Activated naive CD8-positive, alpha-beta T cell treated with anti-CD3 and anti-CD28 coated beads, Interleukin-2, amount 50 U/mL, for 24 hours (primary cell): ENCODE measurements around the gene C8G.

Source experiments
- ATAC-seq: fragments of 150-1000 bp; cut with Tn5 transposase; one replicate; pipeline ENCODE4 v1.10.0; 2021
- DNase-seq: peaks from one replicate; pipeline ENCODE4 v3.0.0; 2021
- H3K27ac Mint-ChIP-seq: one replicate; pipeline ENCODE4 v1.8.0; 2021; ENCODE audit warnings: mild to moderate bottlenecking, mixed read lengths
- H3K27me3 Mint-ChIP-seq: one replicate; pipeline ENCODE4 v1.8.0; 2021; ENCODE audit warnings: mixed read lengths
- H3K36me3 Mint-ChIP-seq: one replicate; pipeline ENCODE4 v1.8.0; 2021; ENCODE audit warnings: low read depth, mixed read lengths
- H3K4me1 Mint-ChIP-seq: one replicate; pipeline ENCODE4 v1.8.0; 2021; ENCODE audit warnings: mixed read lengths
- H3K4me3 Mint-ChIP-seq: one replicate; pipeline ENCODE4 v1.8.0; 2021; ENCODE audit warnings: mild to moderate bottlenecking, moderate library complexity, mixed read lengths
- H3K9me3 Mint-ChIP-seq: one replicate; pipeline ENCODE4 v1.8.0; 2021; ENCODE audit warnings: mixed read lengths

The C8G gene

GRCh38 chr9:136942112-136942880 lies 2.7 kb upstream of the C8G start:
- Mint-ChIP-seq H3K4me3 (peak overlapping the region; percentile 46), H3K4me1 (peaks cover 7% of the 10 kb centered on the region), H3K9me3 (no peaks in the 10 kb centered on the region), H3K36me3 (peaks cover 9% of the 10 kb centered on the region), H3K27ac (no peak overlapping the region), H3K27me3 (no peaks in the 10 kb centered on the region)
- no peak for DNase-seq
- ATAC-seq = no peak

DNA sequence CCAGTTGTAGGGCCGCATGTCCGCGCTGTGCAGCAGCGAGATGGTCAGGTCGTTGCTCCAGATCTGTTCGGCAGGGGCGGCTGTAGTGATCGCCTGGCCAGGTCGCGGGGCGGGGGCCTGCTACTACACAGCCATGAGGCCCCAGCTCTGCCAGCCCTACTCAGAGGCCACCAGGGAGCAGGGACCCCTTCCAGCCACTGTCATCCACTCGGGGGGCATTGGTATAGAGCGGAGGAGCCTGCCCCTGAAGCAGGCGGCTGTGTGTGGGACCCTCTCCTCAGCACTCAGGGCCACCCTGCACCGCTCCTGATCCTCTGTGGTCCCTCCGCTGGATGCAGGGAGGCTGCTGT lies 2.2 kb upstream of the C8G start:
- peak overlapping the region; percentile 46 for H3K4me3 Mint-ChIP-seq
- peaks cover 7% of the 10 kb centered on the region for H3K4me1 Mint-ChIP-seq
- no peaks in the 10 kb centered on the region for H3K27me3 Mint-ChIP-seq
- no peak overlapping the region for H3K27ac Mint-ChIP-seq
- H3K36me3 Mint-ChIP-seq = peaks cover 9% of the 10 kb centered on the region
- DNase-seq (no peak), ATAC-seq (no peak)
- H3K9me3 Mint-ChIP-seq = no peaks in the 10 kb centered on the region

- H3K36me3 Mint-ChIP-seq = peaks cover 7% of the 10 kb centered on the region
- ATAC-seq = peak; percentile 4
- H3K4me1 Mint-ChIP-seq = peaks cover 11% of the 10 kb centered on the region
- no peaks in the 10 kb centered on the region for H3K9me3 Mint-ChIP-seq
- no peaks in the 10 kb centered on the region for H3K27me3 Mint-ChIP-seq
- peak overlapping the region; percentile 71 for H3K27ac Mint-ChIP-seq
- DNase-seq = peak; percentile 56
- H3K4me3 Mint-ChIP-seq = peak overlapping the region; percentile 80
Measured at GRCh38 chr9:136943291-136944211, 1.5 kb upstream of the C8G start.

- peak overlapping the region; percentile 80 for H3K4me3 Mint-ChIP-seq
- no peak overlapping the region for H3K27ac Mint-ChIP-seq
- H3K27me3 Mint-ChIP-seq = no peaks in the 10 kb centered on the region
- H3K9me3 Mint-ChIP-seq = no peaks in the 10 kb centered on the region
- DNase-seq = no peak
- H3K4me1 Mint-ChIP-seq = peaks cover 12% of the 10 kb centered on the region
- H3K36me3 Mint-ChIP-seq = peaks cover 3% of the 10 kb centered on the region
- peak; percentile 26 for ATAC-seq
Measured at GRCh38 chr9:136944212-136944518, 878 bp upstream of the C8G start.

- Mint-ChIP-seq H3K4me1 (peaks cover 16% of the 10 kb centered on the region), H3K4me3 (no peak overlapping the region), H3K36me3 (peaks cover 3% of the 10 kb centered on the region), H3K27me3 (no peaks in the 10 kb centered on the region), H3K27ac (no peak overlapping the region), H3K9me3 (no peaks in the 10 kb centered on the region)
- no peak for DNase-seq
- ATAC-seq = no peak
Measured at GRCh38 chr9:136945333-136946227, 537 bp downstream of the C8G start.

- Mint-ChIP-seq H3K27ac (no peak overlapping the region), H3K4me3 (no peak overlapping the region), H3K4me1 (peaks cover 16% of the 10 kb centered on the region), H3K36me3 (no peaks in the 10 kb centered on the region), H3K9me3 (no peaks in the 10 kb centered on the region), H3K27me3 (no peaks in the 10 kb centered on the region)
- ATAC-seq (no peak), DNase-seq (no peak)
Measured at GRCh38 chr9:136946228-136947027, 1.4 kb downstream of the C8G start.

DNA sequence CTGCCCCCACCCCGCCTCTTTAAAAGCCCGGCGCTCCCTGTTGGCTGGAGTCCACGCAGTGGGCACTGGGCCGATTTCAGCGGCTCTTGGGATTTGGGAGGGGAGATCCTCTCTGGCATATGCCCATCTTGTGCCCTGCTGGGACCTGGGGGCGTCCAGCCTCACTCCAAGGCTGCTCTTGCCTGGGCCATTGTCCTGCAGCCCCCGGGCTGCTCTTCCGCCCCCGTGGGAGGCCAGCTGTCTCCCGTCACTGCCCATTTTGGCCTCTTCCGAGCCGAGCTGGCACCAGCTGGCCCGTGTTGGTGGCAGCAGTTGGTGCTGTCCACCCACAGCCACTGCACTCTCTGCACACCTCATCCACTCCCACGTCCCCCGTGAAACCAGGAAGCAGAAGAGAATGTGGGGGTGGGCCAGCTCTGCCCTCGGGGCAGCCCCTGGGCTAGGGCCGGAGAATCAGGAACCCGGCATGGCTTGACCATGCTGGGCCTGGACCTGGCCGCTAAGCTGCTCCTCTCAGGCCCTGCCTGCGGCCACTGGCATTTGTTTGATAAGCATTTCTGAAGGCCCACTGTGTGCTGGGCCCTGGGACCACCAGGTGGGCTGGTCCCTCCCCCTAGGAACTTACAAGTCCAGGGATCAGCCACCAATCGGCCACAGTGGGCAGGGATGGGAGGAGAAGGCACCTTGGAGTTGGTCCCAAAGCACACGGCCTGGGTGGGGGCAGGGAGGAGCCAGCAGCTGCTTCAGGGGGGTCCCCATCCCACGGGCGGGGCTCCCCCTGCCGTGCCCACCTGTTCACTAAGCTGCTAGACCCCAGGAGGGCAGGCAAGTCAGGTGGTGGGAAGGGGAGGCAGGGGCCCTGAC lies 2.2 kb downstream of the C8G start:
- H3K4me1 Mint-ChIP-seq = peaks cover 16% of the 10 kb centered on the region
- no peaks in the 10 kb centered on the region for H3K27me3 Mint-ChIP-seq
- no peak overlapping the region for H3K27ac Mint-ChIP-seq
- no peaks in the 10 kb centered on the region for H3K9me3 Mint-ChIP-seq
- DNase-seq = no peak
- no peak overlapping the region for H3K4me3 Mint-ChIP-seq
- ATAC-seq = no peak
- no peaks in the 10 kb centered on the region for H3K36me3 Mint-ChIP-seq

GRCh38 chr9:136947955-136948510 lies 3.0 kb downstream of the C8G start:
- no peak overlapping the region for H3K4me3 Mint-ChIP-seq
- peak; percentile 57 for DNase-seq
- peaks cover 13% of the 10 kb centered on the region for H3K4me1 Mint-ChIP-seq

DNA sequence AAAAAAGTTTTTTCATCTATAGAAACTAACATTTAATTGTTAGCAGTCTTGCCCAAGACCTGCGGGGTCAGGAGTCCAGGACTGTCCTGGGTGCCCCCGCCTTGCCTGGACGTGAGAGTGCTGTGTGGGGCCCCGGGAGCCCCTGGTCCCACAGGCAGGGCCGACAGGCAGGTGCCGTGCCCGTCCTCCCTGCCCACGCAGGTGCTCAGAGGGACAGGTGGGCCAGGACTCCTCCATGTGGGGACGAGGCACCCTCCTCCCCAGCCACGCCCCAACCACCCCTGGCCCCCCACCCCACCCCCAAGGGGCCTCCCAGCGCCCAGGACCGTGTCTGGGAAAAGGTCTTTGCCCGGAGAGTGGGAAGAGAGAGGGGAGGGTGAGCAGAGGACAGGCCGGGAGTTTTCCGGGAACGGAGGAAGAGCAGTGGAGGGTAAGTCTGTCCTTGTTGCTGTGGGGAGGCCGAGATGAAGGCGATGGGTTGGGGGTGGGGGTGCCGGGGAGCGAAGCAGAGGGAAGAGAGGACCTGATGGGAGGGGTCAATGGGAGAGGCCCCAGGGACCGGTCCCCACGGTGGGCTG lies 4.3 kb downstream of the C8G start:
- no peaks in the 10 kb centered on the region for H3K36me3 Mint-ChIP-seq
- peaks cover 12% of the 10 kb centered on the region for H3K4me1 Mint-ChIP-seq
- no peak for DNase-seq
- H3K27me3 Mint-ChIP-seq = no peaks in the 10 kb centered on the region
- no peaks in the 10 kb centered on the region for H3K9me3 Mint-ChIP-seq
- peak overlapping the region; percentile 46 for H3K27ac Mint-ChIP-seq
- H3K4me3 Mint-ChIP-seq = peak overlapping the region; percentile 75
- ATAC-seq = no peak

More at GRCh38 chr9:136947955-136948510, 3.0 kb downstream of the C8G start:
- Mint-ChIP-seq H3K36me3 (no peaks in the 10 kb centered on the region), H3K9me3 (no peaks in the 10 kb centered on the region), H3K27ac (no peak overlapping the region), H3K27me3 (no peaks in the 10 kb centered on the region)
- no peak for ATAC-seq

- H3K9me3 Mint-ChIP-seq = no peaks in the 10 kb centered on the region
- DNase-seq (peak; percentile 97), ATAC-seq (peak; percentile 93)
- no peaks in the 10 kb centered on the region for H3K36me3 Mint-ChIP-seq
- peak overlapping the region; percentile 67 for H3K27ac Mint-ChIP-seq
- H3K27me3 Mint-ChIP-seq = no peaks in the 10 kb centered on the region
- H3K4me3 Mint-ChIP-seq = peak overlapping the region; percentile 75
- H3K4me1 Mint-ChIP-seq = peaks cover 8% of the 10 kb centered on the region
Measured at GRCh38 chr9:136949817-136950655, 5.0 kb downstream of the C8G start.

DNA sequence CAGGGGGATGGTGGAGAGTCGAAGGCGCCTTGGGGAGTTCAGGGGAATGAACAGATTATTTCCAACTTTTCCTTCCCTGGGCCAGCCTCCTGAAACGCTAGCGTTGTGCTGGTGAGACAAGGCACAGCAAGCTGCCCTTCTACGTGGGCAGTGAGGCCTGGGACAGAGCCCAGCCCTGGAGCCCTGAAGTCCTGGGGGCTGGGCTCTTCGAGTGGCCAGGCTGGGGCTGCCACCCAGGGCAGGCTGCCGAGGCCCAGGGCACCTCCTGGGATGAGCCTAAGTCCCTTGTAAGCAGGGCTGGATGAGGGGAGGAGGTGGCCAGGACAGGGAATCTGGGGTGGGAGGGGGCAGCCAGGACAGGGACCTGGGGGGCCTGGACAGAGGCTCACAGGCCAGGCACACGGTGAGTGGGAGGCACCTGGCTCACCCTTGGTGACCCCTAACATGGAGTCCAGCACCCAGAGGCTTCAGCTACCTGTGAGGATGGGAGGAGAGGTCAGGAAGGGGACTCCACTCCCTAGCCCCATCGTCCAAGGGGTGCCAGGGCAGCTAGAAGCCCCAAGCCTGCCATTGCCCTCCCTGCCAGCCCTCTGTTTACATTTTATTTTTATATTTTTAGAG lies 5.7 kb downstream of the C8G start:
- Mint-ChIP-seq H3K27me3 (no peaks in the 10 kb centered on the region), H3K9me3 (no peaks in the 10 kb centered on the region), H3K4me3 (peak overlapping the region; percentile 75), H3K27ac (peak overlapping the region; percentile 67), H3K36me3 (no peaks in the 10 kb centered on the region), H3K4me1 (peaks cover 8% of the 10 kb centered on the region)
- DNase-seq (no peak), ATAC-seq (no peak)
